Activated CD4-positive, alpha-beta T cell treated with anti-CD3 and anti-CD28 coated beads, Interleukin-2, Interleukin-6, amounts not matched to agents 100 ng/mL and 50 ng/mL, durations not matched to agents 16 hours and 8 hours (primary cell): Measurements from ENCODE around the gene TNFAIP2.
"Not testable (repeated sequence)": the region's sequence is repeated elsewhere in the genome, so short reads cannot be mapped to it uniquely, and the experiment has no call there.

Experiments used
- DNase-seq: peaks from one replicate; pipeline ENCODE4 v3.0.0-alpha.2; 2020

TNFAIP2 gene

GRCh38 chr14:103107941-103108748 is 15.1 kb upstream of the TNFAIP2 start:
- DNase-seq, result no peak

GRCh38 chr14:103108749-103109207 is 14.5 kb upstream of the TNFAIP2 start:
- DNase-seq, result peak; percentile 40

- DNase-seq, result no peak
Observed at GRCh38 chr14:103109535-103110441, 13.5 kb upstream of the TNFAIP2 start.

GRCh38 chr14:103110681-103111231 is 12.5 kb upstream of the TNFAIP2 start:
- no peak for DNase-seq

GRCh38 chr14:103111232-103111868 is 11.9 kb upstream of the TNFAIP2 start:
- no peak for DNase-seq

GRCh38 chr14:103112400-103113243 is 10.6 kb upstream of the TNFAIP2 start:
- DNase-seq, result no peak

- DNase-seq, result no peak
Observed at GRCh38 chr14:103113303-103113702, 10.0 kb upstream of the TNFAIP2 start.

- no peak for DNase-seq
Observed at GRCh38 chr14:103113774-103114173, 9.5 kb upstream of the TNFAIP2 start.

- DNase-seq, result peak; percentile 28
Observed at GRCh38 chr14:103115086-103115679, 8.1 kb upstream of the TNFAIP2 start.

- DNase-seq, result no peak
Observed at GRCh38 chr14:103115845-103116572, 7.3 kb upstream of the TNFAIP2 start.

GRCh38 chr14:103116636-103117035 is 6.6 kb upstream of the TNFAIP2 start:
- DNase-seq, result no peak

GRCh38 chr14:103117499-103117898 is 5.8 kb upstream of the TNFAIP2 start:
- not testable (repeated sequence) for DNase-seq

- DNase-seq, result no peak
Observed at GRCh38 chr14:103118018-103118662, 5.1 kb upstream of the TNFAIP2 start.

- no peak for DNase-seq
Observed at GRCh38 chr14:103118663-103119404, 4.4 kb upstream of the TNFAIP2 start.

GRCh38 chr14:103119527-103119926 is 3.7 kb upstream of the TNFAIP2 start:
- not testable (repeated sequence) for DNase-seq

- DNase-seq, result no peak
Observed at GRCh38 chr14:103121121-103121845, 2.0 kb upstream of the TNFAIP2 start.

- no peak for DNase-seq
Observed at GRCh38 chr14:103121846-103122584, 1.2 kb upstream of the TNFAIP2 start.

GRCh38 chr14:103122585-103122946 is 695 bp upstream of the TNFAIP2 start:
- no peak for DNase-seq
